Measurements from ENCODE around the gene RPL5. TPM values are rescaled to one million over a fixed set of nuclear protein-coding genes. Genes with fewer than 3 reads are reported as not detected.

Gene RPL5
- total RNA-seq, 4 donors from 2014 or later = 1,299 to 3,386 (median 2,410) TPM

- TF ChIP-seq POLR2A (IDR thresholded peaks at IDR 0.05) = no peak
- intact Hi-C loops (cut with DNase I; ENCODE audit: low total_unique reads) = no loop called here
- no peak for DNase-seq
- Histone ChIP-seq H3K27ac (no peak overlapping the region), H3K4me3 (no peak overlapping the region), H3K27me3 (no peaks in the 10 kb centered on the region), H3K9me3 (no peaks in the 10 kb centered on the region), H3K36me3 (no peaks in the 10 kb centered on the region), H3K4me1 (no peaks in the 10 kb centered on the region)
Measured at GRCh38 chr1:92790081-92790480, 41.8 kb upstream of the RPL5 start.

DNA sequence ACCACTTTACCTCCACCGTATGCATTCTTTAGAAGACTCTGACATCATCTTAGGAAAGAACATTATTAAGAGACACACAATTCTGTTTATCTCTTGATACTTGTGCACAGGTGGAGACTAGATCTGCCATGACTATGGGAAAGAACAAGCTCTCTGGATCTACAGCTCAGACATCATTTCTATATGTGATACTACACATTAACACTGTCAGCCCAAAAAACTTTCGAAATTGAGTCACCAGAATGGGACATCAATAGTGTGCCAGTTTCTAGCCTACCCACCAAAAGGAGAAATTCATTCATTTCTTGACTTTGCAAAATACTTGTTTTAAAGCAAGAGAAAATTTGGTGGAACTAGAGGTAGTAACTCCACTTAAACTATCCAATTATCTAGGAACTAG lies 41.0 kb upstream of the RPL5 start:
- no peaks in the 10 kb centered on the region for H3K27me3 ChIP-seq
- H3K4me1 ChIP-seq = no peaks in the 10 kb centered on the region
- intact Hi-C loops (cut with DNase I; ENCODE audit: low total_unique reads) = no loop called here
- no peaks in the 10 kb centered on the region for H3K9me3 ChIP-seq
- H3K36me3 ChIP-seq = no peaks in the 10 kb centered on the region
- H3K4me3 ChIP-seq = no peak overlapping the region
- TF ChIP-seq, protein P1, sequence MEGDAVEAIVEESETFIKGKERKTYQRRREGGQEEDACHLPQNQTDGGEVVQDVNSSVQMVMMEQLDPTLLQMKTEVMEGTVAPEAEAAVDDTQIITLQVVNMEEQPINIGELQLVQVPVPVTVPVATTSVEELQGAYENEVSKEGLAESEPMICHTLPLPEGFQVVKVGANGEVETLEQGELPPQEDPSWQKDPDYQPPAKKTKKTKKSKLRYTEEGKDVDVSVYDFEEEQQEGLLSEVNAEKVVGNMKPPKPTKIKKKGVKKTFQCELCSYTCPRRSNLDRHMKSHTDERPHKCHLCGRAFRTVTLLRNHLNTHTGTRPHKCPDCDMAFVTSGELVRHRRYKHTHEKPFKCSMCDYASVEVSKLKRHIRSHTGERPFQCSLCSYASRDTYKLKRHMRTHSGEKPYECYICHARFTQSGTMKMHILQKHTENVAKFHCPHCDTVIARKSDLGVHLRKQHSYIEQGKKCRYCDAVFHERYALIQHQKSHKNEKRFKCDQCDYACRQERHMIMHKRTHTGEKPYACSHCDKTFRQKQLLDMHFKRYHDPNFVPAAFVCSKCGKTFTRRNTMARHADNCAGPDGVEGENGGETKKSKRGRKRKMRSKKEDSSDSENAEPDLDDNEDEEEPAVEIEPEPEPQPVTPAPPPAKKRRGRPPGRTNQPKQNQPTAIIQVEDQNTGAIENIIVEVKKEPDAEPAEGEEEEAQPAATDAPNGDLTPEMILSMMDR (IDR thresholded peaks at IDR 0.05) = no peak
- no peak for TF ChIP-seq POLR2A (IDR thresholded peaks at IDR 0.05)
- no peak overlapping the region for H3K27ac ChIP-seq
- no peak for DNase-seq

DNA sequence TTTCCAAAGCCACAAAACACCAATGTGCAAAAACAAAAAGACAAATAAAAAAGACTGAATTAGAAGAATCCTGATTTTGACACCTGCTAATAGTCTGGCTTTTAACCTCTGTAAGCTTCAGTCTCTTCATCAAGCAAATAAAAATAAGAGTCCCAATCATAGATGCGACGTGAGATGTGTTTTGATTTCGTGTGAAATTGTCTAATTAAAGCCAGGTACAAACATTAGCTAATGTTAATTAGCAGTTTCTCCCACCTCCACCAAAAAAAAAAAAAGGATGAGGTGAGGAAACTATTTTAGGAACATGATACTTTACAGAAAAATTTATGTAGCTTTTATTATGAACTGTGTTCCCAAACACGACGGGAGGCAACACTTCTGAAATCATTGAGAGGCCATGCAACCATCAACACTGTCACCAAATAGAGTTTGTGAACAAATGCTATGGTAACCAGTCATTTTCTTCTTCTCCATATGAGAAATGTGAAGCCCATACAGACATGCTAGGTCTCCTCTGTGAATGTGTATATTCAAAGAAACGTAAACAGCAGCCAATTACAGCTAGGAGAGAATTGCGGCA lies 40.3 kb upstream of the RPL5 start:
- intact Hi-C loops (cut with DNase I; ENCODE audit: low total_unique reads) = no loop called here
- TF ChIP-seq POLR2A (IDR thresholded peaks at IDR 0.05) = no peak
- TF ChIP-seq, protein P1 (IDR thresholded peaks at IDR 0.05) = no peak
- Histone ChIP-seq H3K27me3 (no peaks in the 10 kb centered on the region), H3K36me3 (no peaks in the 10 kb centered on the region), H3K9me3 (no peaks in the 10 kb centered on the region), H3K27ac (no peak overlapping the region), H3K4me3 (no peak overlapping the region), H3K4me1 (no peaks in the 10 kb centered on the region)
- no peak for DNase-seq

GRCh38 chr1:92792340-92792782 lies 39.5 kb upstream of the RPL5 start:
- H3K27me3 ChIP-seq = no peaks in the 10 kb centered on the region
- H3K4me1 ChIP-seq = no peaks in the 10 kb centered on the region
- no peak overlapping the region for H3K4me3 ChIP-seq
- intact Hi-C loops (cut with DNase I; ENCODE audit: low total_unique reads) = no loop called here
- H3K9me3 ChIP-seq = no peaks in the 10 kb centered on the region
- no peaks in the 10 kb centered on the region for H3K36me3 ChIP-seq
- no peak overlapping the region for H3K27ac ChIP-seq
- TF ChIP-seq, protein P1 (IDR thresholded peaks at IDR 0.05) = no peak
- TF ChIP-seq POLR2A (IDR thresholded peaks at IDR 0.05) = no peak
- no peak for DNase-seq

- Histone ChIP-seq H3K27me3 (no peaks in the 10 kb centered on the region), H3K9me3 (no peaks in the 10 kb centered on the region), H3K27ac (no peak overlapping the region), H3K4me1 (no peaks in the 10 kb centered on the region), H3K36me3 (no peaks in the 10 kb centered on the region), H3K4me3 (no peak overlapping the region)
- intact Hi-C loops (cut with DNase I; ENCODE audit: low total_unique reads) = no loop called here
- DNase-seq = no peak
- TF ChIP-seq, protein P1 (IDR thresholded peaks at IDR 0.05) = no peak
- no peak for TF ChIP-seq POLR2A (IDR thresholded peaks at IDR 0.05)
Measured at GRCh38 chr1:92795166-92795565, 36.7 kb upstream of the RPL5 start.

- no peaks in the 10 kb centered on the region for H3K27me3 ChIP-seq
- H3K36me3 ChIP-seq = no peaks in the 10 kb centered on the region
- no peaks in the 10 kb centered on the region for H3K4me1 ChIP-seq
- intact Hi-C loops (cut with DNase I; ENCODE audit: low total_unique reads) = no loop called here
- H3K27ac ChIP-seq = no peak overlapping the region
- no peak for DNase-seq
- H3K9me3 ChIP-seq = no peaks in the 10 kb centered on the region
- TF ChIP-seq, protein P1 (IDR thresholded peaks at IDR 0.05) = no peak
- no peak for TF ChIP-seq POLR2A (IDR thresholded peaks at IDR 0.05)
- H3K4me3 ChIP-seq = no peak overlapping the region
Measured at GRCh38 chr1:92797297-92797696, 34.5 kb upstream of the RPL5 start.
